ENCODE data around the gene GNA12.

The GNA12 gene

GRCh38 chr7:2825559-2826227 lies 18.4 kb downstream of the GNA12 start:
- H3K4me3 ChIP-seq = no peak overlapping the region
- no peak overlapping the region for H3K27ac ChIP-seq
- H3K9ac ChIP-seq (ENCODE audit: insufficient read length) = no peak overlapping the region
- DNase-seq (ENCODE audit: low read depth, low spot score) = no peak
- H3K36me3 ChIP-seq (ENCODE audit: insufficient read depth, low read length) = no peaks in the 10 kb centered on the region
- TF ChIP-seq FOXP2 (optimal IDR thresholded peaks at IDR 0.05; ENCODE audit: control extremely low read depth, extremely low read length, insufficient read depth) (no peak), EZH2 (IDR thresholded peaks at IDR 0.05) (no peak), POLR2AphosphoS5 (IDR thresholded peaks at IDR 0.05; ENCODE audit: borderline replicate concordance, low read depth, low read length) (no peak)
- H3K9me3 ChIP-seq (ENCODE audit: low read depth, low read length) = no peaks in the 10 kb centered on the region

GRCh38 chr7:2824678-2825461 lies 19.2 kb downstream of the GNA12 start:
- TF ChIP-seq EZH2 (IDR thresholded peaks at IDR 0.05) (no peak), POLR2AphosphoS5 (IDR thresholded peaks at IDR 0.05; ENCODE audit: borderline replicate concordance, low read depth, low read length) (no peak), FOXP2 (optimal IDR thresholded peaks at IDR 0.05; ENCODE audit: control extremely low read depth, extremely low read length, insufficient read depth) (no peak)
- Histone ChIP-seq H3K9ac (ENCODE audit: insufficient read length) (no peak overlapping the region), H3K4me3 (no peak overlapping the region), H3K9me3 (ENCODE audit: low read depth, low read length) (no peaks in the 10 kb centered on the region), H3K27ac (no peak overlapping the region), H3K36me3 (ENCODE audit: insufficient read depth, low read length) (no peaks in the 10 kb centered on the region)
- DNase-seq (ENCODE audit: low read depth, low spot score) = no peak

GRCh38 chr7:2824026-2824677 lies 20.0 kb downstream of the GNA12 start:
- no peaks in the 10 kb centered on the region for H3K36me3 ChIP-seq (ENCODE audit: insufficient read depth, low read length)
- H3K9me3 ChIP-seq (ENCODE audit: low read depth, low read length) = no peaks in the 10 kb centered on the region
- no peak overlapping the region for H3K27ac ChIP-seq
- no peak for DNase-seq (ENCODE audit: low read depth, low spot score)
- H3K4me3 ChIP-seq = no peak overlapping the region
- H3K9ac ChIP-seq (ENCODE audit: insufficient read length) = no peak overlapping the region
- TF ChIP-seq EZH2 (IDR thresholded peaks at IDR 0.05) (no peak), POLR2AphosphoS5 (IDR thresholded peaks at IDR 0.05; ENCODE audit: borderline replicate concordance, low read depth, low read length) (no peak), FOXP2 (optimal IDR thresholded peaks at IDR 0.05; ENCODE audit: control extremely low read depth, extremely low read length, insufficient read depth) (no peak)

- H3K9me3 ChIP-seq (ENCODE audit: low read depth, low read length) = no peaks in the 10 kb centered on the region
- peak overlapping the region; percentile 69; the same call in 1 of the 2 replicates for H3K27ac ChIP-seq
- peak overlapping the region; percentile 16; the same call in 1 of the 2 replicates for H3K4me3 ChIP-seq
- no peak for DNase-seq (ENCODE audit: low read depth, low spot score)
- no peaks in the 10 kb centered on the region for H3K36me3 ChIP-seq (ENCODE audit: insufficient read depth, low read length)
- H3K9ac ChIP-seq (ENCODE audit: insufficient read length) = no peak overlapping the region
- TF ChIP-seq EZH2 (IDR thresholded peaks at IDR 0.05) (no peak), POLR2AphosphoS5 (IDR thresholded peaks at IDR 0.05; ENCODE audit: borderline replicate concordance, low read depth, low read length) (no peak), FOXP2 (optimal IDR thresholded peaks at IDR 0.05; ENCODE audit: control extremely low read depth, extremely low read length, insufficient read depth) (no peak)
Measured at GRCh38 chr7:2823130-2823529, 21.0 kb downstream of the GNA12 start.

- H3K27ac ChIP-seq = no peak overlapping the region
- no peak for DNase-seq (ENCODE audit: low read depth, low spot score)
- H3K9ac ChIP-seq (ENCODE audit: insufficient read length) = no peak overlapping the region
- no peaks in the 10 kb centered on the region for H3K36me3 ChIP-seq (ENCODE audit: insufficient read depth, low read length)
- no peaks in the 10 kb centered on the region for H3K9me3 ChIP-seq (ENCODE audit: low read depth, low read length)
- no peak overlapping the region for H3K4me3 ChIP-seq
- no peak for TF ChIP-seq POLR2AphosphoS5 (IDR thresholded peaks at IDR 0.05; ENCODE audit: borderline replicate concordance, low read depth, low read length)
- no peak for TF ChIP-seq EZH2 (IDR thresholded peaks at IDR 0.05)
Measured at GRCh38 chr7:2821842-2822507, 22.1 kb downstream of the GNA12 start.

GRCh38 chr7:2821161-2821841 lies 22.8 kb downstream of the GNA12 start:
- no peak overlapping the region for H3K9ac ChIP-seq (ENCODE audit: insufficient read length)
- no peak overlapping the region for H3K27ac ChIP-seq
- H3K9me3 ChIP-seq (ENCODE audit: low read depth, low read length) = no peaks in the 10 kb centered on the region
- TF ChIP-seq POLR2AphosphoS5 (IDR thresholded peaks at IDR 0.05; ENCODE audit: borderline replicate concordance, low read depth, low read length) (no peak), FOXP2 (optimal IDR thresholded peaks at IDR 0.05; ENCODE audit: control extremely low read depth, extremely low read length, insufficient read depth) (no peak), EZH2 (IDR thresholded peaks at IDR 0.05) (no peak)
- no peak overlapping the region for H3K4me3 ChIP-seq
- H3K36me3 ChIP-seq (ENCODE audit: insufficient read depth, low read length) = no peaks in the 10 kb centered on the region
- DNase-seq (ENCODE audit: low read depth, low spot score) = no peak

- no peak overlapping the region for H3K9ac ChIP-seq (ENCODE audit: insufficient read length)
- H3K9me3 ChIP-seq (ENCODE audit: low read depth, low read length) = no peaks in the 10 kb centered on the region
- TF ChIP-seq FOXP2 (optimal IDR thresholded peaks at IDR 0.05; ENCODE audit: control extremely low read depth, extremely low read length, insufficient read depth) (no peak), POLR2AphosphoS5 (IDR thresholded peaks at IDR 0.05; ENCODE audit: borderline replicate concordance, low read depth, low read length) (no peak), EZH2 (IDR thresholded peaks at IDR 0.05) (no peak)
- H3K36me3 ChIP-seq (ENCODE audit: insufficient read depth, low read length) = no peaks in the 10 kb centered on the region
- no peak for DNase-seq (ENCODE audit: low read depth, low spot score)
- H3K4me3 ChIP-seq = no peak overlapping the region
- 0 out of 2 replicates have a peak overlapping the region, but pooled peaks have one; percentile 22 for H3K27ac ChIP-seq
Measured at GRCh38 chr7:2820508-2820934, 23.6 kb downstream of the GNA12 start.

All from SK-N-MC (cell line).